VCaP (cell line): Measurements from ENCODE around the gene RNH1.

ENCODE experiments used
- H3K27ac ChIP-seq: fragments of 450-650 bp; 2 replicates; pipeline ENCODE4 v1.5.1; 2017
- TF ChIP-seq, protein P1 (sequence below): fragments of 450-650 bp; conservative IDR thresholded peaks from 2 replicates; pipeline ENCODE4 v1.5.1; 2017; ENCODE audit warnings: mild to moderate bottlenecking, moderate library complexity

Gene RNH1

GRCh38 chr11:531919-532526 lies 25.0 kb upstream of the RNH1 start:
- no peak overlapping the region for H3K27ac ChIP-seq
- TF ChIP-seq, protein P1, sequence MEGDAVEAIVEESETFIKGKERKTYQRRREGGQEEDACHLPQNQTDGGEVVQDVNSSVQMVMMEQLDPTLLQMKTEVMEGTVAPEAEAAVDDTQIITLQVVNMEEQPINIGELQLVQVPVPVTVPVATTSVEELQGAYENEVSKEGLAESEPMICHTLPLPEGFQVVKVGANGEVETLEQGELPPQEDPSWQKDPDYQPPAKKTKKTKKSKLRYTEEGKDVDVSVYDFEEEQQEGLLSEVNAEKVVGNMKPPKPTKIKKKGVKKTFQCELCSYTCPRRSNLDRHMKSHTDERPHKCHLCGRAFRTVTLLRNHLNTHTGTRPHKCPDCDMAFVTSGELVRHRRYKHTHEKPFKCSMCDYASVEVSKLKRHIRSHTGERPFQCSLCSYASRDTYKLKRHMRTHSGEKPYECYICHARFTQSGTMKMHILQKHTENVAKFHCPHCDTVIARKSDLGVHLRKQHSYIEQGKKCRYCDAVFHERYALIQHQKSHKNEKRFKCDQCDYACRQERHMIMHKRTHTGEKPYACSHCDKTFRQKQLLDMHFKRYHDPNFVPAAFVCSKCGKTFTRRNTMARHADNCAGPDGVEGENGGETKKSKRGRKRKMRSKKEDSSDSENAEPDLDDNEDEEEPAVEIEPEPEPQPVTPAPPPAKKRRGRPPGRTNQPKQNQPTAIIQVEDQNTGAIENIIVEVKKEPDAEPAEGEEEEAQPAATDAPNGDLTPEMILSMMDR, result no peak

GRCh38 chr11:530960-531831 lies 24.2 kb upstream of the RNH1 start:
- TF ChIP-seq, protein P1, result no peak
- H3K27ac ChIP-seq, result no peak overlapping the region

DNA sequence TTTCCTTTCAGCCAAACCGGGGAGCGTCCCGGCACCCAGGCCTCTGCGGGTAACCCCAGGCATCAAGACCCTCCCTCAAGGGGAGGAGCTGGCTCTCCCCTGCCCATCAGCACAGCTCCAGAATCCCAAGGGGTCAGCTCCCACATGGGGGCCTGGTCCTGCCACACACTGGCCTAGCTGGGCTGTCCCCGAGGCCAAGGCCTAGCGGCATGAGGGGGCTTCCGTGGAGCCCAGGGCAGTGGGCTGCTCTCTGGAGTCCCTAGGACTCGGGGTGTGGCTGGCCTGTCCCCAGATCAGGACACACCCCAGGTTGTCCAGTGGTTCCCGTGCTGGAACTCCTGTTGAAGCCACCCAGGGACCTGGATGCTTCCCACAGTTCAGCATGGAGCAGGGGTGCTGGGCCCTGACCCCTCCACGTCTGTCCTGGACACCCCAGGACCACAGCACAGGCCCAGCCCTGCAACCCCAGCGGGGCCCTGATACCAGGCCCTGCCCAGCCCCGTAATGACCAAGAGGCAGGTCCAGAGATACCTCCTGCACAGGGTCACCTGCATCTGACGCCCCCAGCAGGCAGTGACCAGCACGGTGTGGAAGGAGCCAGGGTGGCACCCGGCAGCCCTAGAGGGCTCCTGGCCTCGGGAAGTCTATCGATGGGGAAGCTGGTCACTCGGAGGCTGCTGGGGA lies 22.8 kb upstream of the RNH1 start:
- no peak overlapping the region for H3K27ac ChIP-seq
- TF ChIP-seq, protein P1, result no peak

DNA sequence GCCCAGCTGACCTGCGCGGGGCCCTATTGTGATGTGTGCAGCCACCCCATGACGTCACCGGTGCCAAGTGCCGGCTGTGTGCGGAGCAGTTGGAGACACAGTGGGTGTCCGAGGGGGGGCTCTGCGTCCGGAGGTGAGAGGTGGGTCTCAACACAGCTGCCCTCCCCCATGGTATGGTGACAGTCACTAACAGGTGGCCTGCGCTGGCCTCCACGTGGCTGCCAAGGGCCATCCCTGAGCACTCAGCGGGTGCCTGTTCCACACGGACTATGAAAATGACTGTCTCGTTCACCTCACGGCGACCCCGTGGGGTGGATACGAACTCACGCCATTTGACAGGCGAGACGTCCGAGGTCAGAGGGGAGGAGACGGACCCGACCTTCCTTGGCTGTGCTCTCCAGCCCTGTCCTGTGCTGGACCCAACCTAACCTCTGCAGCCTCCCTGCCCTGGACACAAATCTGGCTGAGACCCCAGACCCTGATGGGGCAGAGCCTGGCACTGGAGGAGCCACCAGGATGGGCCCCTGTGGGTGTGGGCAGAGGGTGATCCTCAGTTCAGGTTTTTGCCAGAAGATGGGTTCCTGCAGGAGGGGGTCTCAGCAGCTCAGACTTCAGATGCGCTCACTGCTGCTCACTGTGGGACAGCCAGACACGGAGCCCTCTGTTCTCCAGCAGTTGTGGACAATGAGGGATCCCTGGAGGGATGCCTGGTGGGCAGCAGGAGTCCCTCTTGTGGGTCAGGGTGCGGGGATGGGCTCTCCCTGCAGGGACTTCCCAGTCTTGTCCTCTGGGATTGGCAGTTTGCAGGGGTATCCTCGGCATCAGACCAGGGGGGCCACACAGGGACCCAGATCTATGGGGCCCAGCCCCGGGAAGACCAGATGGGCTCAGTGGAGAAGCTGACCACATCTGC lies 22.0 kb upstream of the RNH1 start:
- H3K27ac ChIP-seq, result no peak overlapping the region
- TF ChIP-seq, protein P1, result no peak

- no peak overlapping the region for H3K27ac ChIP-seq
- TF ChIP-seq, protein P1, result no peak
These were observed 21.2 kb upstream of the RNH1 start for GRCh38 chr11:528166-528814.

DNA sequence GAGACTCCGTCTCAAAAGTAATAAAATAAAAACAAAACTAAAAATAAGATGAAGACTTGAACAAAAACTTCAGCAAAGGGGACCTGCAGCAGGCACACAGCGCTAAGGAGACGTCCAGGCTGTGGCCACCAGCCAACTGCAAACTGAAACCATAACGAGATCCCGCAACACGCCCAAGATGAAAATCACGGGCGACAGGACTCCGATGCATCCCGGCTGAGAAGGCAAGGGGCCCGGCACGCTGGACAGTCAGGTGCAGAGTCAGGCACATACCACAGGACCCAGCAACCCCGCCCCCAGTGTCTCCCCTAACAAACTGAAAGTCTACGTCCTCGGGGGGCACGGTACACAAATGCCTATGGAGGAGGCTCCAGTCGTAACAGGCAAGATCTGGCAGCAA lies 19.1 kb upstream of the RNH1 start:
- TF ChIP-seq, protein P1, result no peak
- H3K27ac ChIP-seq, result no peak overlapping the region
